Measurements from ENCODE around the gene CYREN. TPM values are rescaled to one million over a fixed set of nuclear protein-coding genes. Genes with fewer than 3 reads are reported as not detected.

Gene CYREN
- total and polyA plus RNA-seq, 2 of the 13 experiments (the other 11 are each of a cell fraction or from before 2014, with no cell fraction given) = 20.7 to 60.7 TPM

- TF ChIP-seq SATB2 (CRISPR knock-in tag; IDR thresholded peaks at IDR 0.05) = peak; percentile 36; the same call in 1 of the 2 replicates
- TF ChIP-seq ZNF143 (CRISPR knock-in tag; IDR thresholded peaks at IDR 0.05) = no peak
- TF ChIP-seq PBX2 (CRISPR knock-in tag; IDR thresholded peaks at IDR 0.05) = no peak
- TF ChIP-seq ZNF740 (CRISPR knock-in tag; IDR thresholded peaks at IDR 0.05) = no peak
- TF ChIP-seq ZNF430 (CRISPR knock-in tag; IDR thresholded peaks at IDR 0.05) = no peak
- peak; percentile 99 for TF ChIP-seq TGIF2 (CRISPR knock-in tag; IDR thresholded peaks at IDR 0.05)
- TF ChIP-seq ZNF33B (CRISPR knock-in tag; IDR thresholded peaks at IDR 0.05) = no peak
- no peak for TF ChIP-seq SRY (CRISPR knock-in tag; IDR thresholded peaks at IDR 0.05)
- peak; percentile 78; the same call in 1 of the 2 replicates for TF ChIP-seq ZKSCAN8 (CRISPR knock-in tag; IDR thresholded peaks at IDR 0.05; ENCODE audit: borderline replicate concordance)
- no peak for TF ChIP-seq PLRG1 (conservative IDR thresholded peaks at IDR 0.05)
- TF ChIP-seq SMARCC2 (IDR thresholded peaks at IDR 0.05) = no peak
- no peak for TF ChIP-seq ZNF761 (CRISPR knock-in tag; conservative IDR thresholded peaks at IDR 0.05)
- no peak for TF ChIP-seq MXD3 (CRISPR knock-in tag; IDR thresholded peaks at IDR 0.05)
- TF ChIP-seq STAG1 (CRISPR knock-in tag; IDR thresholded peaks at IDR 0.05) = no peak; the same call in 1 of the 2 replicates
- no peak; the same call in 1 of the 2 replicates for TF ChIP-seq ZNF101 (CRISPR knock-in tag; IDR thresholded peaks at IDR 0.05; ENCODE audit: borderline replicate concordance, low read depth)
- peak; percentile 32 for TF ChIP-seq BHLHE40 (IDR thresholded peaks at IDR 0.05; ENCODE audit: low read length)
- no peak for TF ChIP-seq ETS1 (CRISPR knock-in tag; IDR thresholded peaks at IDR 0.05)
- peak; percentile 74; the same call in 1 of the 2 replicates for TF ChIP-seq RFXAP (CRISPR knock-in tag; IDR thresholded peaks at IDR 0.05; ENCODE audit: borderline replicate concordance)
- no peak for TF ChIP-seq REXO4 (CRISPR knock-in tag; IDR thresholded peaks at IDR 0.05; ENCODE audit: borderline replicate concordance)
- peak; percentile 43; the same call in 1 of the 2 replicates for TF ChIP-seq ZNF614 (CRISPR knock-in tag; IDR thresholded peaks at IDR 0.05; ENCODE audit: borderline replicate concordance)
- TF ChIP-seq, protein P1, sequence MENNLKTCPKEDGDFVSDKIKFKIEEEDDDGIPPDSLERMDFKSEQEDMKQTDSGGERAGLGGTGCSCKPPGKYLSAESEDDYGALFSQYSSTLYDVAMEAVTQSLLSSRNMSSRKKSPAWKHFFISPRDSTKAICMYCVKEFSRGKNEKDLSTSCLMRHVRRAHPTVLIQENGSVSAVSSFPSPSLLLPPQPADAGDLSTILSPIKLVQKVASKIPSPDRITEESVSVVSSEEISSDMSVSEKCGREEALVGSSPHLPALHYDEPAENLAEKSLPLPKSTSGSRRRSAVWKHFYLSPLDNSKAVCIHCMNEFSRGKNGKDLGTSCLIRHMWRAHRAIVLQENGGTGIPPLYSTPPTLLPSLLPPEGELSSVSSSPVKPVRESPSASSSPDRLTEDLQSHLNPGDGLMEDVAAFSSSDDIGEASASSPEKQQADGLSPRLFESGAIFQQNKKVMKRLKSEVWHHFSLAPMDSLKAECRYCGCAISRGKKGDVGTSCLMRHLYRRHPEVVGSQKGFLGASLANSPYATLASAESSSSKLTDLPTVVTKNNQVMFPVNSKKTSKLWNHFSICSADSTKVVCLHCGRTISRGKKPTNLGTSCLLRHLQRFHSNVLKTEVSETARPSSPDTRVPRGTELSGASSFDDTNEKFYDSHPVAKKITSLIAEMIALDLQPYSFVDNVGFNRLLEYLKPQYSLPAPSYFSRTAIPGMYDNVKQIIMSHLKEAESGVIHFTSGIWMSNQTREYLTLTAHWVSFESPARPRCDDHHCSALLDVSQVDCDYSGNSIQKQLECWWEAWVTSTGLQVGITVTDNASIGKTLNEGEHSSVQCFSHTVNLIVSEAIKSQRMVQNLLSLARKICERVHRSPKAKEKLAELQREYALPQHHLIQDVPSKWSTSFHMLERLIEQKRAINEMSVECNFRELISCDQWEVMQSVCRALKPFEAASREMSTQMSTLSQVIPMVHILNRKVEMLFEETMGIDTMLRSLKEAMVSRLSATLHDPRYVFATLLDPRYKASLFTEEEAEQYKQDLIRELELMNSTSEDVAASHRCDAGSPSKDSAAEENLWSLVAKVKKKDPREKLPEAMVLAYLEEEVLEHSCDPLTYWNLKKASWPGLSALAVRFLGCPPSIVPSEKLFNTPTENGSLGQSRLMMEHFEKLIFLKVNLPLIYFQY (CRISPR knock-in tag; IDR thresholded peaks at IDR 0.05; ENCODE audit: borderline replicate concordance) = no peak
- TF ChIP-seq HNRNPLL (IDR thresholded peaks at IDR 0.05; ENCODE audit: low read depth, low read length, poor library complexity, severe bottlenecking) = no peak
Observed at GRCh38 chr7:135147899-135148721, 22.4 kb downstream of the CYREN start, which contains the start of gene TMEM140 (continued).
